ENCODE measurements around the gene MOGAT1. TPM values are rescaled to one million over a fixed set of nuclear protein-coding genes. Genes with fewer than 3 reads are reported as not detected.

The MOGAT1 gene
- total and polyA plus RNA-seq, 2 of the 13 experiments (the other 11 are each of a cell fraction or from before 2014, with no cell fraction given): 0.98 to 4.3 TPM

DNA sequence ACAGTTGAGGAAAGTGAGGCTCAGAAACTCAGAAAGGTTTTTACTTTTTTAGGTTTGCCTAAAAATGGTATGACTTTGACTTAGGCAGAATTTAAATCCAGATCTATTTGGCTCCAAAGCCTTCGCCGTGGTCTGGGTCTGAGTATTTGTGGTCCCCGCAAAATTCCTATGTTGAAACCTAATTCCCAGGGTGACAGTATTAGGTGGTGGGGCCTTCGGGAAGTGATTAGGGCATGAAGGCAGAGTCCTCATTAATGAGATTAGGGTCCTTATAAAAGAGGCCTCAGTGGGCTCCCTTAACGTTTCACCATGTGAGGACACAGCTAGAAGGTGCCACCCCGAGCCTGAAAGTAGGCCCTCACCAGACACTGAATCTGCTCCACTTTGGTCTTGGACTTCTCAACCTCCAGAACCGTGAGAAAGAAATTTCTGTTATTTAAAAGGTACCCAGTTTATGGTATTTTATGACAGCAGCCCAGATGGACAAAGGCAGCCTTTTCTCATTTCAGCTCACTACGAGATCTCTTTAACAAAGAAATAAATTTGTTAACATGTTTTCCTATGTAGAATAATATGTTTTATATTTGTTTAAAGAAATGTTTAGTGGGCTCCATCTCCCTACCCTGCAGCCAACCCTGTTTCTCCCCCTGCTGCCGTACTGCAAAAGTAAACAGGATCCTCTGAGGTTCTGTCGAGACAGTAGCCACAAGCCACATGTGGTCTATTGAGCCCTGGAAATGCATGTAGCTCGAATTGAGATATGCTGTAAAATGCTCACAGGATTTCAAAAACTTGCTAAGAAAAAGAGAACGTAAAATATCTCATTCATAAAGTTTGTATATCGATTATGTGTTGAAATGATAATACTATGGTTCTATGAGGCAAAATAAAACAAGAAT lies 80.6 kb downstream of the MOGAT1 start (continued):
- TF ChIP-seq PHF21A (CRISPR knock-in tag; IDR thresholded peaks at IDR 0.05) (peak; percentile 39; the same call in 1 of the 2 replicates), ZNF30 (CRISPR knock-in tag; IDR thresholded peaks at IDR 0.05) (no peak), ZNF747 (CRISPR knock-in tag; IDR thresholded peaks at IDR 0.05; ENCODE audit: borderline replicate concordance) (no peak), MED1 (CRISPR knock-in tag; IDR thresholded peaks at IDR 0.05) (peak; percentile 39; the same call in 1 of the 2 replicates), ZFAT (CRISPR knock-in tag; conservative IDR thresholded peaks at IDR 0.05) (no peak)

DNA sequence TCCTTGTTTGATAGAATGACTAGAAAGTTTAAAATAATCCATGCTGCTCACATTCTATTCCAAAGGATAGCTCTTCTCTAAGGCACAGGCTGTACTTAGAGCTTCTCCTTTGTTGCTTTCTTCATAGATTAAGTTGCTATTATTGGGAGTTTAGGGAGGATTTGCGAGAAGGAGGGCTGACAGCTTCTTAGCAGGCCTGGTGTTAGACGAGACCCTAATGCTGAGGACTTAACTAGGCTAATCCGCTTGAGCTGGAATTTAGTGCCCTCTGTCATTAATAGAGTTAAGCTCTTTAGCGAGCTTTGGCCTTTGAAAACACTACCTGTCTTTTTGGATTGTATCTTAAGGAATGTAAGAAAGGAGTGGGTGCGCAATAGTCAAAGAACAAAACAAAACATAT lies 81.3 kb downstream of the MOGAT1 start:
- Histone ChIP-seq H3K4me3 (replicated peaks in 1 of 3; ENCODE audit: insufficient read depth in 1 of 3, low read depth in 2 of 3, low read length in 3 of 3) (peak overlapping the region; percentile 8 to 20 (median 15); a peak in 4 of 6 replicates), H3K4me1 (ENCODE audit: insufficient read depth, low read length) (peaks cover 61% of the 10 kb centered on the region), H3K36me3 (replicated peaks in 1 of 2; ENCODE audit: control insufficient read depth in 1 of 2, insufficient read depth in 2 of 2, low read length in 2 of 2) (no peaks in the 10 kb centered on the region), H3K79me2 (ENCODE audit: insufficient read depth, low read length) (no peaks in the 10 kb centered on the region), H2AFZ (ENCODE audit: low read length) (peak overlapping the region; percentile 68), H3K9me3 (ENCODE audit: low read length) (no peaks in the 10 kb centered on the region), H4K20me1 (ENCODE audit: insufficient read depth, low read length) (no peaks in the 10 kb centered on the region), H3K27me3 (ENCODE audit: control insufficient read depth in 1 of 2, insufficient read depth in 2 of 2, low read length in 2 of 2) (no peaks in the 10 kb centered on the region), H3K9ac (ENCODE audit: insufficient read depth, low read depth, low read length) (peak overlapping the region; percentile 25), H3K27ac (ENCODE audit: extremely low read length, insufficient read depth, low read length) (peak overlapping the region; percentile 16), H3K4me2 (ENCODE audit: low read depth, low read length) (peak overlapping the region; percentile 63)
- ATAC-seq (no peak; the same call in 2 of the 3 replicates), DNase-seq (ENCODE audit: low spot score) (no peak), FAIRE-seq (no peak)
- ChIA-PET CTCF (ENCODE audit: low intra/inter-chr PET ratio, low total read pairs) (no interaction called here), POLR2A (interaction anchor here (1.0 to 2.0 kb wide), 3 partner anchors 18 to 44 kb away, joined by 4 to 7 read pairs (median 6); no protein-coding TSS in a partner anchor)
- intact Hi-C loops (cut with micrococcal nuclease; ENCODE audit: unreplicated experiment) (loop anchor here (5.0 kb wide), 2 partner anchors 35 to 45 kb away; no protein-coding TSS in a partner anchor), in situ Hi-C loops (cut with HindIII; ENCODE audit: extremely low pct_ligation_motif_present, low pct_unique_long_range_greater_than_20kb) (no loop called here)
- 29% methylated on average over 5 of the region's 5 CpGs for WGBS (ENCODE audit: low lambda C conversion rate)
- no TSS peak for BruUV-seq (replicated peaks)
- TF ChIP-seq ZNF670 (CRISPR knock-in tag; IDR thresholded peaks at IDR 0.05; ENCODE audit: borderline replicate concordance): no peak
- TF ChIP-seq, protein P1, sequence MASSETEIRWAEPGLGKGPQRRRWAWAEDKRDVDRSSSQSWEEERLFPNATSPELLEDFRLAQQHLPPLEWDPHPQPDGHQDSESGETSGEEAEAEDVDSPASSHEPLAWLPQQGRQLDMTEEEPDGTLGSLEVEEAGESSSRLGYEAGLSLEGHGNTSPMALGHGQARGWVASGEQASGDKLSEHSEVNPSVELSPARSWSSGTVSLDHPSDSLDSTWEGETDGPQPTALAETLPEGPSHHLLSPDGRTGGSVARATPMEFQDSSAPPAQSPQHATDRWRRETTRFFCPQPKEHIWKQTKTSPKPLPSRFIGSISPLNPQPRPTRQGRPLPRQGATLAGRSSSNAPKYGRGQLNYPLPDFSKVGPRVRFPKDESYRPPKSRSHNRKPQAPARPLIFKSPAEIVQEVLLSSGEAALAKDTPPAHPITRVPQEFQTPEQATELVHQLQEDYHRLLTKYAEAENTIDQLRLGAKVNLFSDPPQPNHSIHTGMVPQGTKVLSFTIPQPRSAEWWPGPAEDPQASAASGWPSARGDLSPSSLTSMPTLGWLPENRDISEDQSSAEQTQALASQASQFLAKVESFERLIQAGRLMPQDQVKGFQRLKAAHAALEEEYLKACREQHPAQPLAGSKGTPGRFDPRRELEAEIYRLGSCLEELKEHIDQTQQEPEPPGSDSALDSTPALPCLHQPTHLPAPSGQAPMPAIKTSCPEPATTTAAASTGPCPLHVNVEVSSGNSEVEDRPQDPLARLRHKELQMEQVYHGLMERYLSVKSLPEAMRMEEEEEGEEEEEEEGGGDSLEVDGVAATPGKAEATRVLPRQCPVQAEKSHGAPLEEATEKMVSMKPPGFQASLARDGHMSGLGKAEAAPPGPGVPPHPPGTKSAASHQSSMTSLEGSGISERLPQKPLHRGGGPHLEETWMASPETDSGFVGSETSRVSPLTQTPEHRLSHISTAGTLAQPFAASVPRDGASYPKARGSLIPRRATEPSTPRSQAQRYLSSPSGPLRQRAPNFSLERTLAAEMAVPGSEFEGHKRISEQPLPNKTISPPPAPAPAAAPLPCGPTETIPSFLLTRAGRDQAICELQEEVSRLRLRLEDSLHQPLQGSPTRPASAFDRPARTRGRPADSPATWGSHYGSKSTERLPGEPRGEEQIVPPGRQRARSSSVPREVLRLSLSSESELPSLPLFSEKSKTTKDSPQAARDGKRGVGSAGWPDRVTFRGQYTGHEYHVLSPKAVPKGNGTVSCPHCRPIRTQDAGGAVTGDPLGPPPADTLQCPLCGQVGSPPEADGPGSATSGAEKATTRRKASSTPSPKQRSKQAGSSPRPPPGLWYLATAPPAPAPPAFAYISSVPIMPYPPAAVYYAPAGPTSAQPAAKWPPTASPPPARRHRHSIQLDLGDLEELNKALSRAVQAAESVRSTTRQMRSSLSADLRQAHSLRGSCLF (CRISPR knock-in tag; IDR thresholded peaks at IDR 0.05; ENCODE audit: borderline replicate concordance): no peak
- TF ChIP-seq, protein P2, sequence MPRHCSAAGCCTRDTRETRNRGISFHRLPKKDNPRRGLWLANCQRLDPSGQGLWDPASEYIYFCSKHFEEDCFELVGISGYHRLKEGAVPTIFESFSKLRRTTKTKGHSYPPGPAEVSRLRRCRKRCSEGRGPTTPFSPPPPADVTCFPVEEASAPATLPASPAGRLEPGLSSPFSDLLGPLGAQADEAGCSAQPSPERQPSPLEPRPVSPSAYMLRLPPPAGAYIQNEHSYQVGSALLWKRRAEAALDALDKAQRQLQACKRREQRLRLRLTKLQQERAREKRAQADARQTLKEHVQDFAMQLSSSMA (CRISPR knock-in tag; IDR thresholded peaks at IDR 0.05): no peak
- TF ChIP-seq, protein P3, sequence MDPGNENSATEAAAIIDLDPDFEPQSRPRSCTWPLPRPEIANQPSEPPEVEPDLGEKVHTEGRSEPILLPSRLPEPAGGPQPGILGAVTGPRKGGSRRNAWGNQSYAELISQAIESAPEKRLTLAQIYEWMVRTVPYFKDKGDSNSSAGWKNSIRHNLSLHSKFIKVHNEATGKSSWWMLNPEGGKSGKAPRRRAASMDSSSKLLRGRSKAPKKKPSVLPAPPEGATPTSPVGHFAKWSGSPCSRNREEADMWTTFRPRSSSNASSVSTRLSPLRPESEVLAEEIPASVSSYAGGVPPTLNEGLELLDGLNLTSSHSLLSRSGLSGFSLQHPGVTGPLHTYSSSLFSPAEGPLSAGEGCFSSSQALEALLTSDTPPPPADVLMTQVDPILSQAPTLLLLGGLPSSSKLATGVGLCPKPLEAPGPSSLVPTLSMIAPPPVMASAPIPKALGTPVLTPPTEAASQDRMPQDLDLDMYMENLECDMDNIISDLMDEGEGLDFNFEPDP (CRISPR knock-in tag; conservative IDR thresholded peaks at IDR 0.05): no peak
- TF ChIP-seq, protein P4, sequence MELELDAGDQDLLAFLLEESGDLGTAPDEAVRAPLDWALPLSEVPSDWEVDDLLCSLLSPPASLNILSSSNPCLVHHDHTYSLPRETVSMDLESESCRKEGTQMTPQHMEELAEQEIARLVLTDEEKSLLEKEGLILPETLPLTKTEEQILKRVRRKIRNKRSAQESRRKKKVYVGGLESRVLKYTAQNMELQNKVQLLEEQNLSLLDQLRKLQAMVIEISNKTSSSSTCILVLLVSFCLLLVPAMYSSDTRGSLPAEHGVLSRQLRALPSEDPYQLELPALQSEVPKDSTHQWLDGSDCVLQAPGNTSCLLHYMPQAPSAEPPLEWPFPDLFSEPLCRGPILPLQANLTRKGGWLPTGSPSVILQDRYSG (CRISPR knock-in tag; IDR thresholded peaks at IDR 0.05): no peak
- TF ChIP-seq, protein P5, sequence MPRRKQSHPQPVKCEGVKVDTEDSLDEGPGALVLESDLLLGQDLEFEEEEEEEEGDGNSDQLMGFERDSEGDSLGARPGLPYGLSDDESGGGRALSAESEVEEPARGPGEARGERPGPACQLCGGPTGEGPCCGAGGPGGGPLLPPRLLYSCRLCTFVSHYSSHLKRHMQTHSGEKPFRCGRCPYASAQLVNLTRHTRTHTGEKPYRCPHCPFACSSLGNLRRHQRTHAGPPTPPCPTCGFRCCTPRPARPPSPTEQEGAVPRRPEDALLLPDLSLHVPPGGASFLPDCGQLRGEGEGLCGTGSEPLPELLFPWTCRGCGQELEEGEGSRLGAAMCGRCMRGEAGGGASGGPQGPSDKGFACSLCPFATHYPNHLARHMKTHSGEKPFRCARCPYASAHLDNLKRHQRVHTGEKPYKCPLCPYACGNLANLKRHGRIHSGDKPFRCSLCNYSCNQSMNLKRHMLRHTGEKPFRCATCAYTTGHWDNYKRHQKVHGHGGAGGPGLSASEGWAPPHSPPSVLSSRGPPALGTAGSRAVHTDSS (CRISPR knock-in tag; conservative IDR thresholded peaks at IDR 0.05): no peak

Data from HepG2 (cell line).